ENCODE results near the gene CERT1.

GRCh38 chr5:75441560-75441959 lies 69.9 kb downstream of the CERT1 start:
- TF ChIP-seq CTCF (conservative IDR thresholded peaks at IDR 0.05; ENCODE audit: low read length) (no peak), EZH2phosphoT487 (IDR thresholded peaks at IDR 0.05; ENCODE audit: borderline replicate concordance, low read depth, low read length) (no peak)

Data from OCI-LY7 (cell line).